Uterus (tissue), 4 donors: ENCODE results near the gene BAZ1B. TPM values are rescaled to one million over a fixed set of nuclear protein-coding genes. Genes with fewer than 3 reads are reported as not detected.

Experiments used
- DNase-seq, 2 donors: peaks; one replicate each; pipeline ENCODE4 v3.0.0-alpha.2; 2019 to 2020
- H3K27ac ChIP-seq, 2 donors: fragments of 200-600 bp; sonication (generic); 1 replicate in 1 of 2; 2 replicates in 1 of 2; pipeline ENCODE4 v1.5.1; 2016 to 2018
- H3K27me3 ChIP-seq, 2 donors: fragments of 200-600 bp; sonication (generic); one replicate each; pipeline ENCODE4 v1.5.1; 2018 to 2019; ENCODE audit warnings: control low read depth in 1 of 2
- H3K36me3 ChIP-seq, 2 donors: fragments of 200-600 bp; sonication (generic); one replicate each; pipeline ENCODE4 v1.5.1; 2019; ENCODE audit warnings: control low read depth in 1 of 2
- H3K4me1 ChIP-seq, 2 donors: fragments of 200-600 bp; sonication (generic); one replicate each; pipeline ENCODE4 v1.5.1; 2018 to 2019; ENCODE audit warnings: control low read depth in 1 of 2
- H3K4me3 ChIP-seq, 2 donors: fragments of 200-600 bp; sonication (generic); 1 replicate in 1 of 2; 2 replicates in 1 of 2; pipeline ENCODE4 v1.5.1; 2018 to 2019; ENCODE audit warnings: mild to moderate bottlenecking in 1 of 2
- H3K9me3 ChIP-seq, 2 donors: fragments of 200-600 bp; sonication (generic); one replicate each; pipeline ENCODE4 v1.5.1; 2019; ENCODE audit warnings: control low read depth in 1 of 2
- POLR2A ChIP-seq, 2 donors: fragments of 450-650 bp; IDR thresholded peaks; one replicate each; pipeline ENCODE4 v1.6.1; 2016; ENCODE audit warnings: antibody characterized with exemption in 2 of 2, mild to moderate bottlenecking in 1 of 2, moderate library complexity in 1 of 2
- intact Hi-C: fragments of 100-400 bp; cut with DNase I; formaldehyde crosslinking; loops from one replicate; pipeline ENCODE4 v1.15.1; 2023; ENCODE audit warnings: low total_unique reads
- total RNA-seq, 4 donors: library from RNA; depleted of rRNA in 3 of 4; stranded (reverse); fragments of >200 nt in 3 of 4; gene quantifications; one replicate each; pipeline versions ENCODE4 v1.1.0 to v1.2.4, GENCODE V29; 2014 to 2023
- TF ChIP-seq, protein P1 (sequence below), 4 experiments: fragments of 200-600 bp in 2 of 4; fragments of 450-650 bp in 2 of 4; sonication (generic) in 2 of 4; IDR thresholded peaks; one replicate each; pipeline ENCODE4 v1.5.1; 2016 to 2019; ENCODE audit warnings: antibody characterized with exemption in 4 of 4, mild to moderate bottlenecking in 2 of 4, moderate library complexity in 1 of 4
- donor health status: DM: yes; HTN: yes; CAD: no.

BAZ1B gene
- total RNA-seq, 4 donors from 2014 or later = 29.5 to 79.5 (median 59.8) TPM

- Histone ChIP-seq H3K27ac (no peak overlapping the region), H3K4me3 (no peak overlapping the region), H3K9me3 (no peaks in the 10 kb centered on the region), H3K36me3 (no peaks in the 10 kb centered on the region), H3K4me1 (no peaks in the 10 kb centered on the region), H3K27me3 (no peaks in the 10 kb centered on the region)
- intact Hi-C loops = no loop called here
- TF ChIP-seq, protein P1, sequence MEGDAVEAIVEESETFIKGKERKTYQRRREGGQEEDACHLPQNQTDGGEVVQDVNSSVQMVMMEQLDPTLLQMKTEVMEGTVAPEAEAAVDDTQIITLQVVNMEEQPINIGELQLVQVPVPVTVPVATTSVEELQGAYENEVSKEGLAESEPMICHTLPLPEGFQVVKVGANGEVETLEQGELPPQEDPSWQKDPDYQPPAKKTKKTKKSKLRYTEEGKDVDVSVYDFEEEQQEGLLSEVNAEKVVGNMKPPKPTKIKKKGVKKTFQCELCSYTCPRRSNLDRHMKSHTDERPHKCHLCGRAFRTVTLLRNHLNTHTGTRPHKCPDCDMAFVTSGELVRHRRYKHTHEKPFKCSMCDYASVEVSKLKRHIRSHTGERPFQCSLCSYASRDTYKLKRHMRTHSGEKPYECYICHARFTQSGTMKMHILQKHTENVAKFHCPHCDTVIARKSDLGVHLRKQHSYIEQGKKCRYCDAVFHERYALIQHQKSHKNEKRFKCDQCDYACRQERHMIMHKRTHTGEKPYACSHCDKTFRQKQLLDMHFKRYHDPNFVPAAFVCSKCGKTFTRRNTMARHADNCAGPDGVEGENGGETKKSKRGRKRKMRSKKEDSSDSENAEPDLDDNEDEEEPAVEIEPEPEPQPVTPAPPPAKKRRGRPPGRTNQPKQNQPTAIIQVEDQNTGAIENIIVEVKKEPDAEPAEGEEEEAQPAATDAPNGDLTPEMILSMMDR (IDR thresholded peaks at IDR 0.05) = no peak
- no peak for TF ChIP-seq POLR2A (IDR thresholded peaks at IDR 0.05)
- DNase-seq = no peak
These were observed 9.9 kb downstream of the BAZ1B start for GRCh38 chr7:73512018-73512780.

DNA sequence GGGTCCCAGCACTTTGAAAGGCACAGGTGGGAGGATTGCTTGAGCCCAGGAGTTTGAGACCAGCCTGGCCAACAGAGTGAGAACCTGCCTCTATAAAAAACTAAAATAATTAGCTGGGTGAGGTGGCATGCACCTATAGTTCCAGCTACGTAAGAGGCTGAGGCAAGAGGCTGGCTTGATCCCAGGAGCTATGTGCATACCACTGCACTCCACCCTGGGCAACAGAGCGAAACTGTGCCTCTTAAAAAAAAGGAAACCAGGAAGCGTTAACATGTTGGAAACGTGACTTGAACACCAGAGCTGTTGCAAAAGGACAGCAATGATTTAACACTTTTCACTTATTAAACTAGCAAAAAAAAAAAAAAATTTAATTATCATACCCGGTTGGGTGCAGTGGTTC lies 12.6 kb downstream of the BAZ1B start:
- Histone ChIP-seq H3K27ac (no peak overlapping the region), H3K27me3 (no peaks in the 10 kb centered on the region), H3K4me3 (no peak overlapping the region), H3K36me3 (no peaks in the 10 kb centered on the region), H3K9me3 (no peaks in the 10 kb centered on the region), H3K4me1 (no peaks in the 10 kb centered on the region)
- DNase-seq = no peak
- intact Hi-C loops = no loop called here
- no peak for TF ChIP-seq POLR2A (IDR thresholded peaks at IDR 0.05)
- TF ChIP-seq, protein P1 (IDR thresholded peaks at IDR 0.05) = no peak

DNA sequence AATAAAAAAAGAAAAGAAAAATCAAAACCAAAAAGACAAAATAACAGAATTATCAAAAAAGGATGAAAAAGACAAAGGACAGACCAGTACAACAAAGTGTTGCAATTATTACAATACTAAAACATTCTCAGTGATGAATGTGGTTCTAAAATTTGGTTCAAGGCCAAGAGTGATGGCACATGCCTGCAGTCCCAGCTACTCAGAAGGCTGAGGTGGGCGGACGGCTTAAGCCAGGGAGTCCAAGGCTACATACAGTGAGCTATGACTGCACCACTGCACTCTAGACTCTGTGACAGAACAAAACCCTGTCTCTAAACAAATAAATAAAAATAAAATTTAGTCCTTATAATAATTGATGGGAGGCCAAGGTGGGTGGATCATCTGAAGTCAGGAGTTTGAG lies 14.5 kb downstream of the BAZ1B start:
- Histone ChIP-seq H3K9me3 (no peaks in the 10 kb centered on the region), H3K4me3 (no peak overlapping the region), H3K27me3 (no peaks in the 10 kb centered on the region), H3K36me3 (no peaks in the 10 kb centered on the region), H3K27ac (no peak overlapping the region), H3K4me1 (no peaks in the 10 kb centered on the region)
- intact Hi-C loops = no loop called here
- no peak for DNase-seq
- no peak for TF ChIP-seq POLR2A (IDR thresholded peaks at IDR 0.05)
- TF ChIP-seq, protein P1 (IDR thresholded peaks at IDR 0.05) = no peak

- no peak overlapping the region for H3K4me3 ChIP-seq
- no peaks in the 10 kb centered on the region for H3K36me3 ChIP-seq
- no peak for DNase-seq
- intact Hi-C loops = no loop called here
- no peak overlapping the region for H3K27ac ChIP-seq
- H3K9me3 ChIP-seq = no peaks in the 10 kb centered on the region
- no peaks in the 10 kb centered on the region for H3K4me1 ChIP-seq
- TF ChIP-seq POLR2A (IDR thresholded peaks at IDR 0.05) = no peak
- TF ChIP-seq, protein P1 (IDR thresholded peaks at IDR 0.05) = no peak
- no peaks in the 10 kb centered on the region for H3K27me3 ChIP-seq
These were observed 17.2 kb downstream of the BAZ1B start for GRCh38 chr7:73504920-73505319.

GRCh38 chr7:73504017-73504416 lies 18.1 kb downstream of the BAZ1B start:
- no peak for TF ChIP-seq POLR2A (IDR thresholded peaks at IDR 0.05)
- TF ChIP-seq, protein P1 (IDR thresholded peaks at IDR 0.05) = no peak
- Histone ChIP-seq H3K4me3 (no peak overlapping the region), H3K27ac (no peak overlapping the region), H3K27me3 (no peaks in the 10 kb centered on the region), H3K4me1 (no peaks in the 10 kb centered on the region), H3K9me3 (no peaks in the 10 kb centered on the region), H3K36me3 (no peaks in the 10 kb centered on the region)
- no peak for DNase-seq
- intact Hi-C loops = no loop called here
